GM21367 (cell line): ENCODE measurements around the gene ETHE1.

ENCODE experiments used
- ATAC-seq: cut with Tn5 transposase; IDR thresholded peaks from one replicate; pipeline ENCODE4 v1.9.1; 2021; ENCODE audit not compliant: unreplicated experiment

ETHE1 gene, protein sequence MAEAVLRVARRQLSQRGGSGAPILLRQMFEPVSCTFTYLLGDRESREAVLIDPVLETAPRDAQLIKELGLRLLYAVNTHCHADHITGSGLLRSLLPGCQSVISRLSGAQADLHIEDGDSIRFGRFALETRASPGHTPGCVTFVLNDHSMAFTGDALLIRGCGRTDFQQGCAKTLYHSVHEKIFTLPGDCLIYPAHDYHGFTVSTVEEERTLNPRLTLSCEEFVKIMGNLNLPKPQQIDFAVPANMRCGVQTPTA

DNA sequence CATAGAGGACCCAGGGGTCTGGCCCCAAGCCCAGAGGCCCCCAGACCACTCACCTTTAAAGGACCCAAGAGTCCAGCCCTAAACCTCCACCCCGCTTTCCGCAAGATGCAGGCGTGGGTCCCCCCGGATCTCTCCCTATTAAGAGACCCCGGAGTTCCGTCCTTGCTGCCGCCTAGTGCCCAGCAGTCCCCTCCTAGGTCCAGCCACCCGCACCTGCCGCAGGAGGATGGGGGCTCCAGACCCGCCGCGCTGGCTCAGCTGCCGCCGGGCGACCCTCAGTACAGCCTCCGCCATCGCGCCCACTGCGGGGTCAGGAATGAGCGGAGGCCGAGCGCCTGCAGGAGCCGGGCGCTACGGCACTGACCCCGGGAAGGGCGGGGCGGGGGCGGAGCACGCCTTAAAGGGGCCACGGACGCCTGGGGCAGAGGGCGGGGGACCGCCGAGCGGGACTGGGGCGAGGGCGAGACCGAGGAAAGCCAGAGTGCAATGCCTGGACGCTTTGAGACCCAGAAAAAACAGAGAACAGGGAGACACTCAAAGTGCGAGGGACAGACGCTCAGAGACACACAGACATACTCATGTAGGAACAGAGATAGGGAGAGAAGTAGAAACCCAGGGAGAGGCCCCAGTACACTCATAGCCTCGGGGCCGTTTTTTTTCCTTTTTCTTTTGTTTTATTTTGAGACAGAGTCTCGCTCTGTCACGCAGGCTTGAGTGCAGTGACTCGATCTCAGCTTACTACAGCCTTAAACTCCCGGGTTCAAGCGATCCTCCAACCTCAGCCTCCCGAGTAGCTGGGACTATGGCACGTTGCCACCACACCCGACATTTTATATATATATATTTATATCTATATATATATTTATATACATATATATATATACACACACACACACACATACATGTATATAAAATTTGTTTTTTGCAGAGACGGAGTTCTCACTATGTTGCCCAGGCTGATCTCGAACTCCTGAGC is at the start of gene ETHE1:
TSS of gene ETHE1 (minus strand) at position 318 of the 976 bp plus-strand sequence. CDS start at position 294, 24 bp downstream.
- no peak for ATAC-seq

DNA sequence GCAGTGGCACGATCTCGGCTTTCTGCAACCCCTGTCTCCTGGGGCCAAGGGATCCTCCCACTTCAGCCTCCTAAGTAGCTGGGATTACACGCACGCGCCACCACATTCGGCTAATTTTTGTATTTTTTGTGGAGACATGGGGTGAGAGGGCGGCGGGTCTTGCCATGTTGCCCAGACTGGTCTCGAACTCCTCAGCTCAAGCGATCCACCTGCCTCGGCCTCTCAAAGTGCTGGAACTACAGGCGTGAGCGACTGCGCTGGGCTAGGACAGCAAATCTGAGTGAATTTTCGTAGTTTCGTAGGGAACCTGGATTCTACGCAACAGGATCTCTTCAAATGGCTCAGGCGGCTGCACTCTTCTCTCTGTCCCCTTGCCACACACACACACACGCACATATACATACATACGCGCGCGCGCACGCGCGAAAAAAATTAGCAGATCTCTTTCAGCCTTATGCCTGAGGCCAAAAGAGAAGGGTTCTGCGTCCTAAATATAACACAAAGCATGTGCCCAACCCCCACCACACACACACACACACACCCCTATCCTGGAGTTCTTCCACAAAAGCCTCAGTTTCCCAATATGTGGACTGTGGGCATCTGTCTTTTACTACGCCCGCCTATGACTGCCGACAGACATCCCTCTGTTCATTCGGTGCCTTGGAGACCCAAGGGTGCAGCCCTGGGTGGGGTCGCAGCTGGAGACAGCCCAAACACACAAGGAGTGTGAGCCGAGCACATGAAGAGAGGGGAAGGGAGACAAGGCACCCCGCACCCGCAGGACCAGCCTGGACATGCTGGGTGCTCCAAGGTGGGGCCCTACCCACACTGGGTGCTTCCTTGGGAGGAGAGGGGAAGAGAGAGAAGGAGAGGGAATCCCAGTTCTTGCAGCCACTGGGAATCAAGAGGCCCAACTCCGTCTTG is 49.2 kb upstream of the ETHE1 start:
- ATAC-seq: no peak

DNA sequence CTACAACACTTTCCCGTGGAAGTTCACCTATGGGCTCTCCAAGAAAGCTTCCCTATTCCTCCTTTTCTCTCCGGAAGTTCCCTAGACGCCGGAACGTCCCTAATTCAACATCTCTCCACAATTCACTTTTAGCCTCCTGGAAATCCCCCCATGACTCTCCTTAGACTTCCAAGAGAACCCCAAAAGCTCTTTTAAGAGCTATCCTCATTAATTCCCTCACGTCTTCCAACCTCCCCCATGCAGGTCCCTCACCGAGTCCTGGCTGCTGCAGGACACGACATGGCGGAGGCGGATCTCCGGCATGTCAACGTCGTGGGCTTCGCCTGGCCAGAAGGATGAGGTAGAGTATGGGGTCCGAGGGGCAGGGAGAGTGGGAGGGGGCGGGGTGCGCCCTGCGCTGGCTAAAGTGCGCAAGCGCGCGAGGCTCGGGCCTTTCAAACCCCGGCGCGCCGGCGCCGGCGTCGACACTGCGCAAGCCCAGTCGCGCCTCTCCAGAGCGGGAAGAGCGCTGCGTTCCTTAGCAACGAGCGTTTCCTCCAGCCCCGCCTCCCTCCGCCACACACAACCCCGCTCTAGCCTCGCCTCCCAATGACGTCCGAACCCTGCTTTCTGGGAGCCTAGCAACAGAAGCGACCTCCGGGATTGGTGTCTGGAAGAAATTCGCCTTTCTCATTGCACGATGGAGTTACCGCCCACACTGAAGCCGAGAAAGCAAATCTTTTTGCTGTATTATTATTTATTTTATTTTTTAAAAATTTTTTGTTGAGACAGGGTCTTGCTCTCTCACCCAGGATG is 48.4 kb upstream of the ETHE1 start, which contains the start of the genes PINLYP and XRCC1:
TSS of gene PINLYP (plus strand) at position 646 of the 795 bp plus-strand sequence. CDS start 1,391 bp downstream, outside the sequence.
TSS of gene XRCC1 (minus strand) at position 372 of the 795 bp plus-strand sequence. CDS start at position 303, 69 bp downstream.
- ATAC-seq: peak; percentile 89

DNA sequence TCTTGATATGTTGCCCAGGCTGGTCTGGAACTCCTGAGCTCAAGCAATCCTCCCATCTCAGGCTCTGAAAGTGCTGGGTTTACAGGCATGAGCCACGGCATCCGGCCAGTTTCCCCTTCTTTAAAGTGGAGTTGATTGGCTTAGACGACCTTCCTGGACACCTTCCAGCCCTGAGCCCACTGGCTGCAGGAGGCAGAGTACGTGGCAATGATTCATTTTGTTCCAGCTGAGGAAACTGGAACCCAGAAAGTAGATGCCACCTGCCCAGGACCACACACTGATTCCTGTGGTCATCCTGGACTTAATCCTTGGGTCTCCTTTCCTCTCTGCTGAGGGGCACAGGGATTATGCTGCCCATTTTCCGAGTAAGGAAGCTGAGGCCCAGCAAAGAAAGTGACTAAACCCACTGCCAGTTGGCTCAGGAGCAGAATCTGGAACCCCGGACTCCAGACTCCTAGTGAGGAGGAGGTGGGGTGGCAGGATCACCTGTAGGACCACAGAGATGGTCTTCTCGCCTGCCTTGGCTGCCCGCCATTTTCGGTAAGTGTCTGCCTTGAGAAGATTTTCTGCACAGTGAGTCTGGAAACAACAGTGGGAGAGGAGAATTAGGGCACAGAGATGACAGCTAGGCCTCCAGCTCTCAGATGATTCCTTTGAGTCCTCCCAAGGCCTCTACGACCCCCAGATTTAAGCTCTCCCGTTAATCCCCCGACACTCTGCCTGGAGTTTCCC is 47.6 kb upstream of the ETHE1 start:
- ATAC-seq: no peak

DNA sequence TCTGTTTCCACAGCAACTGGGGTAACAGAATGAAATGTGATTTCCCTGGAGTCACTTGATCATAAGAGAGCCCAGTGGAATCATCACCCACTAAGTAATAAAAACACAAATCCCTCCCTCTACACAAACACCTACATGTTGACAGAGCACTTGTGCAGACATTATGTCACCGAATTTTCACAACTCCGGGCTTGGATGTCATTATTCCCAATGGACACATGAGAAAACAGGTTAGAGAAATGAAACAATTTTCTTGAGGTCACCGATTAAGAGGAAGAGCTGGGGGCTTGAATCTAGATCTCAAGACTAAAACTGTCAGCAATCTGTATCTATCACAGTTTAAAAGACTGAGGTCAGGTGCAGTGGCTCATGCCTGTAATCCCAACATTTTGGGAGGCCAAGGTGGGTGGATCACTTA is 45.2 kb upstream of the ETHE1 start:
- ATAC-seq: no peak

DNA sequence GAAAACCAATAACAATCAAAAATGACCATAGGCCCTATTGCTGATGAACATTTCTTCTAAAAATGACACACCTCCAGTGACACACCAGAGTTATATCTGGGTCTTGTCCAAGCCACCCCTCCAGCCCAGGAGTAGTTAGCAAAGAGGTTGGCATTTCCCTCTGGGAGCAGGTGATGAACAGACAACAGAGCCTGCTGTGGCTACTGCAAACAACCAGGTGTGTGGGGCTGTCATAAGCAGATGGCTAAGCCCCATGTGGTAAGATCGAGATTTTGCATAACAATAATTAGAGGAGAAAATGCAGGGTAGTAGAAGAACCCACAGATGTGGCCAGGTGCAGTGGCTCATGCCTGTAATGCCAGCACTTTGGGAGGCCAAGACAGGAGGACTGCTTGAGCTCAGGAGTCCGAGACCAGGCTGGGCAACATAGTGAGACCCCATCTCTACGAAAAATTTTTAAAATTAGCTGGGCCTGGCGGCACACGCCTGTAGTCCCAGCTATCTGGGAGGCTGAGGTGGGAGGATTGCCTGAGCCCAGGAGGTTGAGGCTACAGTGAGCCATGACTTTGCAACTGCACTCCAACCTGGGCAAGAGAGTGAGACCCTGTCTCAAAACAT is 43.3 kb upstream of the ETHE1 start:
- no peak for ATAC-seq

DNA sequence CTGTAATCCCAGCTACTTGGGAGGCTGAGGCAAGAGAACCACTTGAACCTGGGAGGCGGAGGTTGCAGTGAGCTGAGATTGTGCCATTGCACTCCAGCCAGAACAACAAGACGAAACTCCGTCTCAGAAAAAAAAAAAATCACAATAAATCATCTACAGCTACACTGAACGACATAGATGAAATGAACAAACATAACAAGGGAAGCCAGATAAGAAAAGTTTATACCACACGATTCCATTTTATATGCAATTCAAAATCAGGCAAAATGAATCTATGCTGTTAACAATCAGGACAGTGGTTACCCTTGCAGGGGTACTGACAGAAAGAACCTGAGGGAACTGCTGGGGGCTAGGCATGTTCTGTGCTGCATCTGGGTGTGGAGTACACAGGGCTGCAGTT is 42.7 kb upstream of the ETHE1 start:
- ATAC-seq: no peak

DNA sequence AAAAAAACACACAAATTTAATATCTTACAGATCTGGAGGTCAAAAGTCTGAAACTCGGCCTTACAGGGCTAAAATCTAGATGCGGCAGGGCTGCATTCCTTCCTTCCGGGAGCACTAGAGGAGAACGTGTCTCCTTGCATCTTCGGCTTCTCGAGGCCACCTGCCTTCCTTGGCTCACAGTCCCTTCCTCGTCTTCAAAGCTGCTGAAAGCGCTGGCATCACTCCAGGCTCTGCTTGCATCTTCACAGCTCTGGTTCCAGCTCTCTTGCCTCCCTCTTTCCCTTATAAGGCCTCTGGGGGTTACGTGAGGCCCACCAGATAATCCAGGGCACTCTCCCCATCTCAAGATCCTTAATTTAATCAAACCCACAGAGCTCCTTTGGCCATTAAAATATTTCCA is 37.8 kb upstream of the ETHE1 start:
- no peak for ATAC-seq

DNA sequence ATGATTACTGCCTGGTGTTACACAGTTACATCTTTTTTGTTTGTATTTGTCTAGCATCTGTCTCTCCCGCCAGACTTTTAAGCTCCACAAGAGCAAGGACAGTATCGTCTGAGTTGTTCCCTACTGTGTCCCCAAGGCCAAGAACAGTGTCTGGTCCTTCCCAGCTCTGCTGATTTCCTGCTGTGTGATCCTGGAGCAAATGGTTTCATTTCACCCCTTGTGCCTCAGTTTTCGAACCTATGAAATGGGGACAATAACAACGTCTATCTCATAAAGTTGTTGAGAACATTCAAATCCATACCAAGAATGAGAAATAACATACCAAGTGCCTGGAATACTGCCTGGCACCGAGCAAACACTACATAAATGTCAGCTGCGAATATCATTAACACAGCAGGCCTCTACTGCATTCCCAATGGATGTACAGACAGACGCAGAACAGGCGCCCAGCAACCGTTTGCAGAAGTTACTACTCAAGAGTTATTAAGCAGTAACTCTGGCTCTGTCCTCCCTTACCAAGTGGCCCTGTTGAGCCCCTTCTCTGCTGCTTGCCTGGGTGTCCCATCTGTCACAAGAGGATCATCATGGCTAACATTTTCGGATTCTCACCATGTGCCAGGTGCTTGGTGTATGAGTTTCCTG is 36.9 kb upstream of the ETHE1 start:
- ATAC-seq: no peak

DNA sequence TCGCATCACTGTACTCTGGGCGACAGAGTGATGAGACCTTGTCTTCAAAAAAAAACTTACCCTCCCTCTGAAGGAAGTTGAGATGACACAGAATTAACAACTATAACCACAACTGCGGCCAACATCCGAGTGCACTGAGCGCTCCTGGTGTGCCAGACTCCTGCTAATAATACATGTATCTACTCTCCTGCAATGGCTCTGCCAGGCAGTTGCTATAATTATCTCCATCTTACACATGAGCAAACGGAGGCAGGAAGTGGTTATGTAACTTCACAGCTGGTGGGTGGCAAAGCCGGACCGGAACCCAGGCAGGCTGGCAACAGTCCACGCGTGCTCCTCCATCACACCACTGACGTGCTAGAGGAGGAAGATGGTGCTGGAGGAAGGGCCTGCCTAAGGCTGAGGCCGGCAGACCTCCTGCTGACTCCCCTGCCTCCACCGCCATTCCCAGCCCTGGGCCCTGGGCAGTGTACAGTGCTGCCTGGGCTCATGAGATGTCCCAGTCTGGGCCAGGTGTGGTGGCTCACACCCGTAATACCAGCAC is 35.8 kb upstream of the ETHE1 start:
- ATAC-seq: peak; percentile 67

DNA sequence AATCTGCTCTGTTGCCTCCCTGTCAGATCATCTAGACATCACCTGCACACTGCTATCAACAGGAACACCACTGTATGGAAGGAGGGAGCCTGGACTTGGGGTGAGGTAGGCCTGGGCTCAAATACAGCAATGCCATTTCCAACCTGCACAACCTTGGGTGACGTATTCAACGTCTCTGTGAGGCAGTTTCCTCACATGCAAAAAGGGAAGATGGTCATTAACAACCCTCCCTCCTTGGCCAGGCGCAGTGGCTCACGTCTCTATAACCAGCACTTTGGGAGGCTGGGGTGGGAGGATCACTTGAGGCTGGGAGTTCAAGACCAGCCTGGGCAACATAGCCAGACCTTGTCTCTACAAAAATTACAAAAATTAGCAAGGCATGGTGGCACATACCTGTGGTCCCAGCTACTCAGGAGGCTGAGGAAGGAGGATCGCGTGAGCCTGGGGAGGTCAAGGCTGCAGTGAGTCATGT is 35.3 kb upstream of the ETHE1 start:
- no peak for ATAC-seq

DNA sequence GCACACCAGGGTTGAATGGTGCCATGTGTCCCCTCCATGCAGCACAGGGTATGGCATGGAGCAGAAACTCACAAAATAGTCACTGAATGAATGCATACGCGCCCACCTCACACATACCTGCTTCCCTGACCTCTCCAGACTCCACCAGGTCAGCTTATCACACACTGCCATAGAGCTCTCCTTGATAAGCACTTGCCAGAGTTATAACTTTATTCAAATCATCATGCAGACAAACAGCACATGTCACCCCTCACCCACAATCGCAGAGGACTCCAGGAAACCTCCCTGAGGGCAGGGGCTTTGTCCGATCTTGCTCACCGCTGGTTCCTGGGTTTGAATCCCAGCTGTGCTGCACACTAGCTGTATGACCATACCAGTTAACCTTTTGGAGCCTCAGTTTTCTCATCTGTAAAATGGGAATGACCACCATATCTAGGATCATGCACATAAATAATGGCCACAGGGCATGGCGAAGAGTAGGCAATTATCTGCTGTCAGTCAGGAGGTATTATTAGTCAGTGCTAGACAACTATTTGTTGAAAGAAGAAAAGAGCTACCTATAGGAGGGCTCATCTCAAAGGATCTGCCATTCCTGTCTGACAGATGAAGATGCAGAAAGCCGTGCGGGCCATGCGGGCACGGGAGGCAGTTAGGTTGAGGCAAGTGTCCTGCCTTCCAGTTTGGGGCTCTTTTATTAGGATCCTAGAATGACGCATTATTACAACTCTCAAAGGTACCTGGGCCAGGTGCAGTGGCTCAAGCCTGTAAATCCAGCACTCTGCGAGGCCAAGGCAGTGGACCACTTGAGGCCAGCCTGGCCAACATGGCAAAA is 34.4 kb upstream of the ETHE1 start:
- ATAC-seq: no peak

DNA sequence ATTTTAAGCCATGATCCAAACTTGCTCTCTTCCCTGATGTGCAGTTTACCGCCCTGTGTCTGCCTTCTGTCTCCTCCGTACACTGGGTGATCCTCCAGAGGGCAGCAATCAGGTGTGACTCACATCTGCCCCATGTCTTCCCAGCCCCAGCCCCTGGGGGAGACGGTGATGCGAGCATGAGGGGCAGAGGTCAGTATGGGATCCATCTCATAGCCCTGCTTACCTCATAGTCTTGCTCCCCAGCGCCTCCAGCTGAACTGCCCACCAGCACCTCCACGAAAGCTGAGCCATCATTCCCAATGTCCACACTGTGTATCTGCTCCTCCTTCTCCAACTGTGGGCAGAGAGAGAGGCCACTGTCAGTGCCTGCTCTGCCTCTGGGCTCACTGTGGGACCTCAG is 33.7 kb upstream of the ETHE1 start:
- no peak for ATAC-seq

DNA sequence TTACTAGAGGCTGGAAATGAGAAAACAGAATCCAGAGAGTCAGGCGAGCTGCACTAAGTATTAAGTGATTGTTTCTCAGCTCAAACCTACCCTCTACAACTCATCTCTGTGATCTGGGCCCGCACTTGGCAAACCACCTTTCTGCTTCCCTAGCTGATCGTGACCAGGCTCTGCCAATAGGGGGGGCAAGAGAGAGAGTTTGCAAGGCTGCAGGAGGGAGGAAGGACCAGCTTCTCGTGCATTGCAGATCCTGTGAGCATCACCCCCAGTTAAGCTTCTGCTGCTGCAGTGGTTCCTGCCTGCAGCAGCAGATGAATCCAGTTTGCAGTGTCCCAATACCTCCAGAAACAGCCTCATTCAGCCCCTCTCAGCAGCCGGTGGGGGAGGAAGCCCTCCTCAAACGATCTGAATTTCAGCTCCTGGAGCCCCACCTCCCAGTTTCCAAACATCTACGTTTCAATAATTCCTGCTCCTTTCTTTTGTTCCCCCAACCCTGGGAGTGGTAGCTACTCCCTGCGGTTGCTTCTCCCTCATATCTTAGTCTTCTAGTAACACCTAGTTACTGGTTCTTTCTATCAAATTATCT is 28.3 kb upstream of the ETHE1 start:
- ATAC-seq: no peak

DNA sequence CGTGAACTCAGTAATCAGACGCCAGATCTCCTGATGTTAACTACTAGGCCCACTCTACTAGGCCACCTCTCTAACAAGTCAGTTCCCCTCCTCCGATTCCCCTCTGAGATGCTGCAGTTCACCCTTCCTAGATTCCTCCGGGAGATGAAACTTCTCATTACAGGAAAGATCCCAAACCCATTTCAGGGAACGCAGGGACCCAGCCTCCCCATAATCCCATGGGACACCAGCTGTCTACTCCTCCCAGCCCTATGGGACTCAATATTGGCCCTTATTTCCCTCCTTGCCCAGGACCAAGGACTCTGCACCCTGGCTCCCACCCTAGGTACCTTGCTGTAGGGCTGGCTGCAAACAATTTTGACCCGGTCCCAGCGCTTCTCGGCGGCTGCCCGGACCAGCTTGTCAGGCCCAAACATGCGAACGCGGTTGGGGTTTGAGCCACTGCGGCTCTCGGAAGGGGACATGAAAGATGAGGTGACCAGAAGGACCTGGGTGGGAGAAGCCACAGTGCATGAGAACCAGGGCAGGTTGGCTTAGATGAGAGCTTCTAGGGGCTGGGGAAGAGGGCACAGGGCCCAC is 27.4 kb upstream of the ETHE1 start:
- no peak for ATAC-seq

DNA sequence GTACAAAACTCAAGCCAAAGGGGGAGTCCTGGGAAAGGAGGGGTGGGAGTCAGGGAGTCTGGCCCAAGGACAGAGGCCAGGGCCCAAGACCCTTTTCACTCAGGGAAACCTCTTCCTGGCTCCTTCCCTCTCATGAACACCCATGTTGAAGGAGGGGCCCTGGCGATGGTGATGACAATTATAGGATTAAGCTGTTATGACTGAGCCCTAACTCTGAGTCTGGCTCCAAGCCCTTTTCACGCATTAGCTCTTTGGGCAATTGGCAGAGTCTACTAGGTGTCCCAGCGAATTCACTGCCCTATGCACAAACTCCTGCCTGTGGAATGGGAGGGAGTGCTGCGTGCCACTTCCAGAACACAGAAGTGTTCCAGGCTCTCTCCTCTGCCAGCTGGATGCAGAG is 26.7 kb upstream of the ETHE1 start:
- no peak for ATAC-seq
